ENCODE measurements around the gene GRK3.
"Not testable (repeated sequence)": the region's sequence is repeated elsewhere in the genome, so short reads cannot be mapped to it uniquely, and the experiment has no call there.

The GRK3 gene

GRCh38 chr22:25702571-25703167 lies 138.2 kb downstream of the GRK3 start:
- no peak for DNase-seq

DNA sequence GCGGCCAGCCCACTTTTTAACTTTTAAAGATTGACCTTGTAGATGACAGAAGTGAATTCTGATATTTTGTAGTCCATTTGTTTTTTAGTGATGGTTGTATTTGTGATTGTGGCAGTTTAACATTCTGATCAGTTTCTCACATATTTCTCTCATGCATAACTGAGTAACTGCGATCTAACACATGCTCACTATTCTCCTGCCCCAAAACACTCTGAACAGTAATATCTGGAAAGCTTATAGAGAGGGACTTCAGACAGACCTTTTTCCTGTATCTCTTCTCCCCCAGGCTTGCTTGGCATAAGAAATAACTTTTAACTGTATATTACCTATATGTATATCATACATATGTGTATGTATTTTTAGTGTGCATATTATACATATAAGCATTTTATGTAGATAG lies 140.2 kb downstream of the GRK3 start:
- DNase-seq = no peak

GRCh38 chr22:25706197-25706596 lies 141.7 kb downstream of the GRK3 start:
- no peak for DNase-seq

DNA sequence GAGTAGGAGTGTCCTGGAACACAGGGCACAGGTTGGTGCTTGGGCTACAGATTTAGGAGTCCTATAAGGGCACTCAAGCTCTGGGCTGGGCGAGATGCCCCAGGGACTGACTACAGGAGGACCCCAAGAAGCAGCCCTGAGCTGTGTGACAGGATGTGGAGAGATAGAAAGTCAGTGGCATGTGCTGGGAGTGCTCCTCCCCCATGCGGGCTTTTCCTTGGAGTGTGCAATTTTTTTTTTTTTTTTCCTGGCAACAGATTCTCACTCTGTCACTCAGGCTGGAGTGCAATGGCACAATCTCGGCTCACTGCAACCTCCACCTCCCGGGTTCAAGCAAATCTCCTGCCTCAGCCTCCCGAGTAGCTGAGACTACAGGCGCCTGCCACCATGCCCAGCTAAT lies 144.0 kb downstream of the GRK3 start:
- not testable (repeated sequence) for DNase-seq

GRCh38 chr22:25709758-25710157 lies 145.3 kb downstream of the GRK3 start:
- peak; percentile 20 for DNase-seq

- no peak for DNase-seq
Measured at GRCh38 chr22:25710501-25710900, 146.0 kb downstream of the GRK3 start.

DNA sequence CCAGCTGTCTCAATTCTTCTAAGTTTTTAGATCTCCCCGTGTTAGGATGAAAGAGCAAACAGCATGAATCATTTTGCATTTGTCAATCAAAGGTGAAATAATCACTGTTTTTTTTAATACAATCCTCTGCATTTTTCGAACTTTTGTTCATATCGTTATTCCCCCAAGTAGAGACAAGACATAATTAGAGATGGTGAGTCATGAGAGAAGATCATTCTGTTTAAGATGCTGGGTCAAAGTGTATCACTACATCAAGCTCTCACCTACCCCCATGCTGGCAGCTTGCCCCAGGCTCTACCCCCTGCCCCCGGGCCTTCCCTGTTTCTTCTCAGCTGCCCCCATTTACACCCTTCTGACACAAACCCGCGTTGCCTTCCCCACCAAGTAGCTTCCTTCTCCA lies 147.0 kb downstream of the GRK3 start:
- no peak for DNase-seq

GRCh38 chr22:25712661-25713400 lies 148.4 kb downstream of the GRK3 start:
- DNase-seq = no peak

GRCh38 chr22:25714070-25714469 lies 149.6 kb downstream of the GRK3 start:
- no peak for DNase-seq

- no peak for DNase-seq
Measured at GRCh38 chr22:25714739-25715138, 150.3 kb downstream of the GRK3 start.

DNA sequence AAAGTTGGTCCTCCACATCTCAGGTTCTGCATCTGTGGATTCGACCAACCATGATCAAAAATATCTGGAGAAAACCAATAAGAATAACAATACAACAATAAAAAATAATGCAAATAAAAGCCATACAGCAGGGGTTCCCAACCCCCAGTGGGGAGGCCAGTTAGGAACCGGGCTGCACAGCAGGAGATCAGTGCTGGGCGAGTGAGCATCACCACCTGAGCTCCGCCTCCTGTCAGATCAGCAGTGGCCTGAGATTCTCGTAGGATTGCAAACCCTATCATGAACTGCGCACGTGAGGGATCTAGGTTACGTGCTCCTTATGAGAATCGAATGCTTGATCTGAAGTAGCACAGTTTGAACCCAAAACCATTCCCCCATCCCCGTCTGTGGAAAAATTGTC lies 152.2 kb downstream of the GRK3 start:
- no peak for DNase-seq

GRCh38 chr22:25718135-25718840 lies 153.8 kb downstream of the GRK3 start:
- DNase-seq = no peak

DNA sequence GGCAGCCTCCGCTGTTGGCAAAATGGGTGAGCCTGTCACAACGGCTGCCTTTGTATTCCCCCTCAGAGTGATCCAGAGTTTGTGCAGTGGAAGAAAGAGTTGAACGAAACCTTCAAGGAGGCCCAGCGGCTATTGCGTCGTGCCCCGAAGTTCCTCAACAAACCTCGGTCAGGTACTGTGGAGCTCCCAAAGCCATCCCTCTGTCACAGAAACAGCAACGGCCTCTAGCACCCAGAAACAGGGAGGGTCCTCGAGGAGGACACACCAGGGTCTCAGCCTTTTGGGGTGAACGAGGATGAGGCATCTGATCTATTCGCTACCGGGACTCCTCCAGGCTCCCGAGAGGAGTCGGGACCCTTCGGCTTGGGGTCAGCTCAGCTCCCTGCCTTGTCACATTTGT lies 157.7 kb downstream of the GRK3 start:
- DNase-seq = no peak

DNA sequence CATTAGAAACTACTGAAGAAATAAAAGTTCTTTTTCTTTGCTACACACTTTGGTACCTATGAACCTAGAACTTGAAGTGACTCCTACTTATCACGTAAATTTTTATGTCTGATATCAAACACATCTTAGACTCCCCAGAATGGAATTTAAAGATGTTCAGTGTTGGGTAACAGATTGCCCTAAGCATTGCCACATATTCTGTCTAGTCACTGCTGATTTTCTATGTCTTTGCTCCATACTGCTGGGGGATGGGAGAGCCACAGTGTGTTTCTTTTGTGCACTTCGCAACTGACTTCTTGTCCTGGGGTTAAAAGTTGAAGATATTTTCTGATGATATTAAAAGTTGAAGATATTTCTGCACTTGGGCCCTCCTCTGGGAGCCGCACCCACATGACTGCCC lies 158.2 kb downstream of the GRK3 start:
- no peak for DNase-seq

GRCh38 chr22:25726241-25726640 lies 161.8 kb downstream of the GRK3 start:
- DNase-seq = no peak

DNA sequence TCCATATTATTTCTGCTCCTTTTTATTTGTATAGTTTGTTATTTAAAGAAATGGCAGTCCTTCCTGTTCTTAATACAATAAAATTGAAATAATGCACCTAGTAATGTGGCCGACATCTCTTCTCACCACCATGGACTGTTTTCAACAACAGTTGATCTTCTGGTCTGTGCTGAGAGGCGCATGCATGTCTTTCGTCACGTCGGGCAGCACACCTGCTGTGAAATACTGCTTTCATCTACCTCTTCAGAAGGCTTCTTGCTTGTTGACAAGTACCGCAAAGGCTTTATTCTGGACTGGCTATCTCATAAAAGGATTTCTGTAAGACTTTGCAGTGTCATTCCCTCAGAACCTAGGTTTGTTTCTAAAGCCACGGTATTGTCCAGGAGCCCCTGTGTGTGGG lies 163.6 kb downstream of the GRK3 start:
- peak; percentile 77 for DNase-seq

DNA sequence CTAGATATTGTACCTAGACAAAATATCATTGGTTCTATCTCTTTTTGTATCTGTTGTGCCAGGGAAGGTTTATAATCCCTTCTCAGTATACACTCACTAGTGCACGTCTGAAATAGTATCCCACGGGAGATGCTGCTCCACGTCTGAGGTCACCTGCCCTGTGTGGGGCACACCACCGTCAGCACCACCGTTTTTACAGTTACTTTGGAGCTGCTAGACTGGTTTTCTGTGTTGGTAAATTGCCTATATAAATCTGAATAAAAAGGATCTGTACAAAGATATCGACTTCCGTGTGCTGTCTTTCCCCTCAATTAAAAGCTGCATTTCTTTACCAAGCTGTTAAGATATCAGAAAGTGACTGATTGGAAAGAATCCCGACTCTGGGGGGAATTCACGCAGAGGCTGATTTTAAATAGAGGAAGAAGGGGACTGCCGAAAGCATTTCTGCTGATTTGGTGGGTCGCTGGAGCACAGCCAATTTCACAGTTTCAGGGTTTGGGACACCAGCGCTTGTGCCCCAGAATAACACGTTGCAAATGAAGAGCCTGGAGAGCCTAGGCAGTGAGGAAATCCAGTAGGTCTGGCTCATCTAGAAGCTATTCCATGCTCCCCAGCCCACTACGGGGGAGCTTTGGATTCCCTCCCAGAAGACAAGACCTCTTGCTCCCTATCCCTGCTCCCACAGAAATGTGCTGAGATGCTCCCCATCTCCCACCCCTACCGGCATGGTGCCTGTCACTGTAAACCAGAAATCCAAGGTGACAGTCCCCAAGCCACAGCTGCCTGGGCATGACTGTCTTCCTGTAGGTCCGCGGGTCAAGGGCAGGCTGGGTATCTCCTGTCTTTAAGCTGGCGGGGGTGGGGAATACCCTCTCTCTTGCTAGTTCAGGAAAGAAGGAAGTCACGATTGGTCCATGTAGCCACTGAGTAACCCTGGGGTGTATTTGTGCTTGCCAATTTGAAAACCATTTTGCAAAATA lies 164.8 kb downstream of the GRK3 start:
- no peak for DNase-seq

- no peak for DNase-seq
Measured at GRCh38 chr22:25735650-25736049, 171.2 kb downstream of the GRK3 start.

DNA sequence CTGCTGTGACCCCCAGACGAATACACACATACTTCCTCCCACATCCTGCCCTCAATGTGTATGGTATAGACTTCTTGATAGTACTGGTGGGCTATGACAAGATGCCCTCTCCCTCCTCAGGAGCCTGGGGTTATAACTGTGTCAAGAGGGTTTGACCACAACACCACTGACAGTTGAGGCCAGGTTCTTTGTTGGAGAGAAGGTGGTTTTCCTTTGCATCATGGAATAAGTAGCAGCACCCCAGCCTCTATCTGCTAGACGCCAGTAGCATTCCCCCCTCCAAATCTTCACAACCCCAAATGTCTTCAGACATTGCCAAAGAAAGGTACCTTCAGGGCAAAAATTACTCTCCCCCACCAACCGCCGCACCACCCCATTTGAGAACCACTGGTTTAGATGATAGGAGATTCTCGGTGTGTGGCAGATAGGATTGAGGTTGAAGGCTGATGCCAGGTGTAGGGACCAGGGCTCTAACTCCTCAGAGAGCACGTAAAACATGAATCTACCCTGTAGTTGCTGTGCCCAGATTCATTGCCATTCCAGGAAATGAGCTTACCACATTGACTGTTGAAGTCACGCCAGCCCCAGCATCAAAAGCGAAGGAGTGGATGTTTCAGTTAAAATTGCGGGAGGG lies 172.0 kb downstream of the GRK3 start:
- no peak for DNase-seq

DNA sequence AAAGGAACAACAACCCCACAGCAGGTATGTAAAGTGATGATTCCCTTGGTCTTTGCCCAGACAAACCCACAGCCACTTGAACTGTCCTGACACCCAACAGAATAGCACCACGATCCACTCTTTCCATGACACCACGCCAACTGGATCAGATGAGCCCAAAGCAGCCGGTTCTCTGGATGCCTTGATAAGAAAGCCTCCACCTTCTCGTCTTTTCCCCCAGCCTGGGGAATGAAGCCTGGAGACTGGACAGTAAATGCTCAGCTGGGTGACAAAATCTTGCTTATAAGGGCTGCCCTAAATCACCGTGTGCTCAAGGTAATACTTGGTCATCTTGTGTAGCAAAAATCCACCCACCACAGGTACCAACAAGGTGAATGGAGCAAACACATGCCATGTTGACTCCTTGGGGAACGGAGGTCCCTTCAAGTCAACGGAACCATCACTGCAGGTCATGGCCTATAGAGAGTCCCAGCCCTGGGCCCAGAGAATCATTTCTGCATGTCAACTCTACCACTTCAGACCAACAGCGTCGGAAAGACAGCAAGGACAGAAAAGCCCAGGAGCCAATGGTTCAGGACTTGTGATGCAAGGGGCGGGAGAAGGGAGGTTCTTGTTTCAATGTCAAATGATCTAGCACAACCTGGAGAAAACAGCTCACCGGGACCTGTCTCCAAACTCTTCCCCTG lies 175.3 kb downstream of the GRK3 start:
- no peak for DNase-seq

DNA sequence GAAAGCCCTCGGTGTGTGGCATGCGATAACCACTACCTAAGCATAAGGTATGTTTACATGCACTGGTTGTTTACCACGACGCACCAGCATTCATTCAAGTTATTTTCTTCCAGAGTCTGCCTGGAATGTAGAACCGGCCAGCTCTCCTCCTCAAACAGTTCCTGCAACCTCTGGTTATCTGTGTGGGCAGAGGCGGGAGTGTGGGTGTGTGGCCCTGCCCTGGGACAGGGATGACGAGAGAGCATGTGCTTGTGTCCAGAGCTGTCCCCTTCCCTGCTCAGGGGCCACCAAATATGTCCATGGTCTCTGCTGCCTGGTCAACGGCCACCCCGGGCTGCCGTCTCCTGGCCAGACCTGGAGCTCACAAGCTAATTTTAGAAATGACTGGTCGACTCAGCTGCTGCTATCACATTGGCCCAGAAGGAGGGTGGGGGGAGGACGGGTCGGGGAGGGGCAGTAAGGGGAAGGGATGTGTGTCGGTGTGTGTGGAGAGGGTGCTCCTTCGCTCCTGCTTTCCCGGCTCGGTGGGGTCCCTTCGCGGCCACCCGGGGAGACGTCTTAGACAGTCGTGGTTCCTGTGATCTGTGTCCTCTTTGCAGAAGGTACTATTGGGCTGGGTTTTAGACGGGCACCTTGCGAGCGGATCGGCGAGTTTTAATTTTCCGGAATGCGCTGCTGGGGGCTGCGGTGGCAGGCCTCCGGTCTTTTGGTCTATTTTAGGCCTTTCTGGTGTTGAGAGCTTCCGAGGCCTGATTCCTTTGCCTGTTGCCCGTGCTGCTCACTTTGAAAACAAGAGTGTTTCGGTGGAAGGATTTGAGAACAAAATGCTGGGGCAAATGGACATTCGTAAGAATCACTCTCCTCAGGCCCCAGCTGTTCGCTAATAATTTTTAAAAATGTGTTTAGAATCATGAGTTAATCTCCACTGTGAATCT lies 177.5 kb downstream of the GRK3 start, which contains the start of gene MYO18B:
Gene MYO18B, plus strand, starts transcription at position 497 of the 935 bp plus-strand sequence. CDS start 18,905 bp downstream, outside the sequence.
- no peak for DNase-seq

Data from NCI-H510A treated with DMSO at 0.1 percent for 48 hours (cell line).